NCI-H1436 treated with DMSO at 0.1 percent for 48 hours (cell line): ENCODE results near the gene LY6G5C.

Experiments used
- DNase-seq: peaks from one replicate; lab custom pipeline; 2025; lab: John Stamatoyannopoulos, UW

Gene LY6G5C

GRCh38 chr6:31662124-31662723 is 18.6 kb downstream of the LY6G5C start:
- no peak for DNase-seq

GRCh38 chr6:31661262-31662123 is 19.4 kb downstream of the LY6G5C start:
- DNase-seq: no peak

GRCh38 chr6:31660381-31661261 is 20.2 kb downstream of the LY6G5C start, which contains the start of gene C6orf47:
TSS of gene C6orf47 (minus strand) at chr6:31660778. CDS start at chr6:31659947, 831 bp downstream.
- DNase-seq: no peak

GRCh38 chr6:31659649-31660380 is 21.1 kb downstream of the LY6G5C start:
- DNase-seq: no peak

GRCh38 chr6:31658983-31659648 is 21.8 kb downstream of the LY6G5C start:
- no peak for DNase-seq

- no peak for DNase-seq
These were observed 22.6 kb downstream of the LY6G5C start for GRCh38 chr6:31658158-31658688.

- no peak for DNase-seq
These were observed 23.3 kb downstream of the LY6G5C start for GRCh38 chr6:31657406-31658157.

GRCh38 chr6:31655349-31656237 is 25.3 kb downstream of the LY6G5C start, which contains the start of gene APOM:
TSS of gene APOM (plus strand) at chr6:31655894. CDS start at chr6:31655967, 73 bp downstream.
- no peak for DNase-seq

GRCh38 chr6:31654574-31655348 is 26.1 kb downstream of the LY6G5C start:
- DNase-seq: no peak

GRCh38 chr6:31652925-31653724 is 27.7 kb downstream of the LY6G5C start:
- DNase-seq: no peak

GRCh38 chr6:31651602-31652191 is 29.2 kb downstream of the LY6G5C start:
- DNase-seq: no peak

GRCh38 chr6:31645325-31645724 is 35.5 kb downstream of the LY6G5C start:
- no peak for DNase-seq

- no peak for DNase-seq
These were observed 36.9 kb downstream of the LY6G5C start for GRCh38 chr6:31643818-31644454.

GRCh38 chr6:31642798-31643570 is 37.9 kb downstream of the LY6G5C start:
- DNase-seq: no peak

GRCh38 chr6:31641370-31641769 is 39.5 kb downstream of the LY6G5C start:
- DNase-seq: no peak

GRCh38 chr6:31640612-31641011 is 40.3 kb downstream of the LY6G5C start:
- no peak for DNase-seq
